K562 (cell line): ENCODE results near the gene DDX5. TPM values are rescaled to one million over a fixed set of nuclear protein-coding genes. Genes with fewer than 3 reads are reported as not detected.

Source experiments
- ATAC-seq: fragments of 200-7000 bp; cut with Tn5 transposase; 3 replicates; pipeline ENCODE4 v1.9.1; 2020; ENCODE audit warnings: moderate library complexity
- BruUV-seq: library from RNA; stranded (reverse); fragments of 400-500 nt; replicated peaks from 2 replicates; lab custom pipeline; 2021; lab: Mats Ljungman, UMichigan
- CTCF ChIA-PET: fragments of 300-600 bp; formaldehyde crosslinking; extraction: SDS; loops from one replicate; lab custom pipeline; 2021; ENCODE audit warnings: low intra/inter-chr PET ratio; lab: Yijun Ruan, JAX
- POLR2A ChIA-PET: fragments of 300-600, 350-650 bp; sonication (Branson Sonifier 250); formaldehyde crosslinking; extraction: SDS; loops from one replicate; lab custom pipeline; 2021; ENCODE audit warnings: antibody characterized with exemption, inconsistent platforms; lab: Yijun Ruan, JAX
- DNase-seq, 4 experiments: peaks; one replicate each; pipeline versions ENCODE4 v3.0.0 to v3.0.0-alpha.2; 2011 to 2018; ENCODE audit warnings: low spot score in 3 of 4, mixed read lengths in 3 of 4; ENCODE audit errors: extremely low read depth in 1 of 4
- FAIRE-seq: peaks from 2 replicates; lab custom pipeline; 2011; peaks lifted over from hg19 to GRCh38; lab: Jason Lieb, UNC
- H2AFZ ChIP-seq: 2 replicates; pipeline ENCODE4 v1.6.0; 2011; ENCODE audit warnings: low read depth, low read length, control low read depth, inconsistent platforms
- H3K27ac ChIP-seq: fragments of 200-600 bp; 3 replicates; pipeline ENCODE4 v1.8.0; 2011; ENCODE audit warnings: low read depth, mild to moderate bottlenecking, control low read depth, inconsistent platforms, low read length, moderate library complexity, mixed read lengths; ENCODE audit errors: extremely low read depth
- H3K27me3 ChIP-seq, 2 experiments: fragments of 300-600 bp in 1 of 2; 2 replicates in 1 of 2; 3 replicates in 1 of 2; pipeline versions ENCODE4 v1.6.0 to v1.8.0; 2011; ENCODE audit warnings: inconsistent platforms in 2 of 2, low read length in 2 of 2, mild to moderate bottlenecking in 1 of 2, mixed read lengths in 1 of 2, moderate library complexity in 1 of 2; ENCODE audit not compliant: control insufficient read depth in 2 of 2, insufficient read depth in 2 of 2
- H3K36me3 ChIP-seq: fragments of 300-600 bp; 3 replicates; pipeline ENCODE4 v1.8.0; 2011; ENCODE audit warnings: mild to moderate bottlenecking, low read length, inconsistent platforms; ENCODE audit not compliant: control insufficient read depth, insufficient read depth
- H3K4me1 ChIP-seq, 2 experiments: fragments of 200-600 bp in 1 of 2; replicated peaks in 1 of 2; 2 replicates in 1 of 2; 3 replicates in 1 of 2; pipeline versions ENCODE4 v1.5.1 to v1.8.0; 2011; ENCODE audit warnings: inconsistent platforms in 2 of 2, low read length in 2 of 2, mild to moderate bottlenecking in 1 of 2, mixed read lengths in 1 of 2, moderate library complexity in 1 of 2; ENCODE audit not compliant: control insufficient read depth in 2 of 2, insufficient read depth in 2 of 2
- H3K4me2 ChIP-seq: 2 replicates; pipeline ENCODE4 v1.6.1; 2011; ENCODE audit warnings: low read length, control low read depth, inconsistent platforms, mixed read lengths; ENCODE audit not compliant: insufficient read depth
- H3K4me3 ChIP-seq: fragments of 200-600 bp; sonication (generic), shearing (Covaris generic); 2 replicates; pipeline ENCODE4 v1.5.1; 2016; ENCODE audit warnings: control low read depth, inconsistent platforms
- H3K79me2 ChIP-seq: fragments of 200-600 bp; 3 replicates; pipeline ENCODE4 v1.8.0; 2011; ENCODE audit warnings: low read length, inconsistent platforms; ENCODE audit not compliant: control insufficient read depth, insufficient read depth
- H3K9ac ChIP-seq, 2 experiments: 2 replicates each; pipeline versions ENCODE4 v1.6.0 to v1.6.1; 2011; ENCODE audit warnings: low read depth in 2 of 2, low read length in 2 of 2, control low read depth in 1 of 2, inconsistent platforms in 1 of 2, mild to moderate bottlenecking in 1 of 2, mixed read lengths in 1 of 2; ENCODE audit not compliant: insufficient read depth in 1 of 2
- H3K9me1 ChIP-seq: one replicate; pipeline ENCODE4 v1.6.0; 2011; ENCODE audit warnings: inconsistent platforms, mild to moderate bottlenecking, low read length, moderate library complexity; ENCODE audit not compliant: control insufficient read depth, insufficient read depth
- H3K9me3 ChIP-seq: replicated peaks from 2 replicates; pipeline ENCODE4 v1.5.1; 2011; ENCODE audit warnings: low read depth, low read length, inconsistent platforms; ENCODE audit not compliant: control insufficient read depth, insufficient read depth
- H4K20me1 ChIP-seq: replicated peaks from 2 replicates; pipeline ENCODE4 v1.6.1; 2011; ENCODE audit warnings: low read length, inconsistent platforms, mixed read lengths; ENCODE audit not compliant: control insufficient read depth, insufficient read depth
- CXXC5 ChIP-seq: fragments of 250-450 bp; sonication (Bioruptor Pico); IDR thresholded peaks from 2 replicates; pipeline ENCODE4 v1.8.0; 2022; ENCODE audit warnings: inconsistent platforms, mild to moderate bottlenecking, moderate library complexity
- GTF2B ChIP-seq: IDR thresholded peaks from 2 replicates; pipeline ENCODE4 v1.6.1; 2011; ENCODE audit not compliant: insufficient read length; ENCODE audit errors: extremely low read depth
- KAT7 ChIP-seq: sonication (generic); formaldehyde crosslinking; IDR thresholded peaks from 2 replicates; pipeline ENCODE4 v1.8.0; 2022; ENCODE audit warnings: missing genetic modification reagents, mild to moderate bottlenecking, borderline replicate concordance
- MITF ChIP-seq: IDR thresholded peaks from 2 replicates; pipeline ENCODE4 v1.6.1; 2014; ENCODE audit warnings: antibody characterized with exemption
- NFIC ChIP-seq: fragments of 450-650 bp; IDR thresholded peaks from 2 replicates; pipeline ENCODE4 v1.6.1; 2017; ENCODE audit warnings: mild to moderate bottlenecking, inconsistent platforms
- NFIX ChIP-seq: fragments of 250-450 bp; sonication (Bioruptor Pico); IDR thresholded peaks from 2 replicates; pipeline ENCODE4 v1.4.0; 2020; ENCODE audit warnings: low read depth, mild to moderate bottlenecking, moderate library complexity
- NFXL1 ChIP-seq: fragments of 450-650 bp; formaldehyde crosslinking; IDR thresholded peaks from 2 replicates; pipeline ENCODE4 v1.4.0; 2021; ENCODE audit warnings: mild to moderate bottlenecking
- PRMT5 ChIP-seq: sonication (generic); formaldehyde crosslinking; IDR thresholded peaks from 2 replicates; pipeline ENCODE4 v1.5.0; 2020; ENCODE audit warnings: missing genetic modification reagents
- ZNF175 ChIP-seq: fragments of 200-800 bp; sonication (Bioruptor generic); IDR thresholded peaks from 2 replicates; pipeline ENCODE4 v1.6.1; 2016; ENCODE audit warnings: low read depth, mild to moderate bottlenecking, missing genetic modification characterization, missing compliant biosample characterization
- ZNF24 ChIP-seq: fragments of 450-650 bp; IDR thresholded peaks from 2 replicates; pipeline ENCODE4 v1.6.1; 2016
- ZNF778 ChIP-seq: fragments of 450-650 bp; formaldehyde crosslinking; IDR thresholded peaks from 2 replicates; pipeline ENCODE4 v1.4.0; 2020; ENCODE audit warnings: mild to moderate bottlenecking, moderate library complexity
- WGBS: fragments of 100-300 bp; shearing (Covaris generic); methylation state at CpG from one replicate; pipeline ENCODE4 v1.1.6; 2016; ENCODE audit warnings: low coverage, mixed read lengths; ENCODE audit not compliant: insufficient coverage; ENCODE audit errors: missing lambda C conversion rate; 5-methylcytosine and 5-hydroxymethylcytosine counted together
- in situ Hi-C: fragments of 300-500 bp; cut with MboI; formaldehyde crosslinking; loops from 4 replicates; pipeline ENCODE4 v1.15.0; 2018; ENCODE audit warnings: inconsistent platforms, mixed read lengths
- intact Hi-C: fragments of 100-400 bp; cut with micrococcal nuclease; formaldehyde crosslinking; loops from 2 replicates; pipeline ENCODE4 v1.14.2; 2022
- polyA plus RNA-seq, 8 experiments: library from polyadenylated mRNA; depleted of rRNA in 4 of 8; stranded (reverse) in 5 of 8; unstranded in 3 of 8; fragments of >200 nt; fragmentation: Nextera tagmentation in 2 of 8; fragmentation: Illumina TruSeq in 1 of 8; extraction: Ambion mirVana in 2 of 8; extraction: Trizol in 1 of 8; gene quantifications; 2 replicates each; pipeline versions ENCODE4 v1.2.1 to v1.2.3, GENCODE V29; 2011 to 2014; ENCODE audit warnings: inconsistent platforms in 1 of 8, missing spikeins in 1 of 8
- total RNA-seq, 7 experiments: library from RNA; depleted of rRNA in 6 of 7; stranded (reverse); fragments of >200 nt in 6 of 7; fragmentation: Illumina TruSeq in 2 of 7; extraction: Trizol in 2 of 7; gene quantifications; 2 replicates each; pipeline versions ENCODE4 v1.2.1 to v1.2.3, GENCODE V29; 2011 to 2021; ENCODE audit warnings: low replicate concordance in 1 of 7
- TF ChIP-seq, protein P1 (sequence below): fragments of 450-650 bp; formaldehyde crosslinking; IDR thresholded peaks from 2 replicates; pipeline ENCODE4 v1.4.0; 2022; ENCODE audit warnings: mild to moderate bottlenecking, moderate library complexity
- TF ChIP-seq, protein P2 (sequence below): sonication (generic); formaldehyde crosslinking; IDR thresholded peaks from 2 replicates; pipeline ENCODE4 v1.8.1; 2023; ENCODE audit warnings: mild to moderate bottlenecking, missing genetic modification reagents
- TF ChIP-seq, protein P3 (sequence below): fragments of 450-650 bp; IDR thresholded peaks from 2 replicates; pipeline ENCODE4 v1.6.1; 2016; ENCODE audit warnings: low read depth, mild to moderate bottlenecking, moderate library complexity
- TF ChIP-seq, protein P4 (sequence below): fragments of 250-450 bp; sonication (Bioruptor Pico); IDR thresholded peaks from 2 replicates; pipeline ENCODE4 v1.8.0; 2022; ENCODE audit warnings: moderate library complexity, mild to moderate bottlenecking, inconsistent platforms

The DDX5 gene
- total and polyA plus RNA-seq, 9 of the 15 experiments (the other 6 are each of a cell fraction or from before 2014, with no cell fraction given): 306 to 1,639 (median 604) TPM

DNA sequence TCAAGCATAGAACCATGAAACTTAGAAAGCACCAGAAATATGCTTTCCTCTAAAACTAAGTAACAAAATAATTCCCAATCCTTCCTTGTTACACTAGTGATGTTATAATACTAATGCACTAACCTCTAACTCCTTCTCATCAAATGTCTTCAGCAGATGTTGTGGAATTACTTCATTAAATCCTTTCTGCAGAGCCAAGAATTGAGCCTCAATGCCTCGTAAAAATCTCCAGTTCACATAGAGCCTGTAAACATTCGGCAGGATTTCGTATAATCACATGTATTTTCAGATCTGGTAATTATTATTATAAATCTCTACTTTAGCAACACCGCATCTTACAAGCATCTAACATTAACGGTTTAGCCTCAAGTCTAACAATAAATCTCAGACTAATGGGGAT lies 45.4 kb upstream of the DDX5 start:
- WGBS: 87% methylated on average over 5 of the region's 5 CpGs
- DNase-seq (no peak), ATAC-seq (no peak), FAIRE-seq (no peak)
- H2AFZ ChIP-seq: no peak overlapping the region
- no peaks in the 10 kb centered on the region for H3K79me2 ChIP-seq
- POLR2A ChIA-PET: no interaction called here
- H3K27ac ChIP-seq: no peak overlapping the region
- H3K9me1 ChIP-seq: no peaks in the 10 kb centered on the region
- H3K9me3 ChIP-seq: no peaks in the 10 kb centered on the region
- intact Hi-C loops: no loop called here
- H3K36me3 ChIP-seq: peaks cover 32% of the 10 kb centered on the region
- no peaks in the 10 kb centered on the region for H3K27me3 ChIP-seq
- no peak overlapping the region for H3K9ac ChIP-seq
- H3K4me1 ChIP-seq: peaks cover 6 to 14% of the 10 kb centered on the region in 2 experiments; a peak in 4 of 5 replicates
- no TSS peak for BruUV-seq
- no peak overlapping the region for H3K4me3 ChIP-seq
- no peak for TF ChIP-seq ZNF778 (CRISPR knock-in tag)
- TF ChIP-seq MITF: no peak
- TF ChIP-seq KAT7 (CRISPR knock-in tag): no peak
- no peak for TF ChIP-seq NFIX (CRISPR knock-in tag)
- TF ChIP-seq NFIC: no peak
- no peak for TF ChIP-seq PRMT5 (CRISPR knock-in tag)
- TF ChIP-seq, protein P1, sequence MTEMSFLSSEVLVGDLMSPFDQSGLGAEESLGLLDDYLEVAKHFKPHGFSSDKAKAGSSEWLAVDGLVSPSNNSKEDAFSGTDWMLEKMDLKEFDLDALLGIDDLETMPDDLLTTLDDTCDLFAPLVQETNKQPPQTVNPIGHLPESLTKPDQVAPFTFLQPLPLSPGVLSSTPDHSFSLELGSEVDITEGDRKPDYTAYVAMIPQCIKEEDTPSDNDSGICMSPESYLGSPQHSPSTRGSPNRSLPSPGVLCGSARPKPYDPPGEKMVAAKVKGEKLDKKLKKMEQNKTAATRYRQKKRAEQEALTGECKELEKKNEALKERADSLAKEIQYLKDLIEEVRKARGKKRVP (CRISPR knock-in tag): no peak
- no peak for TF ChIP-seq ZNF24
- TF ChIP-seq, protein P2, sequence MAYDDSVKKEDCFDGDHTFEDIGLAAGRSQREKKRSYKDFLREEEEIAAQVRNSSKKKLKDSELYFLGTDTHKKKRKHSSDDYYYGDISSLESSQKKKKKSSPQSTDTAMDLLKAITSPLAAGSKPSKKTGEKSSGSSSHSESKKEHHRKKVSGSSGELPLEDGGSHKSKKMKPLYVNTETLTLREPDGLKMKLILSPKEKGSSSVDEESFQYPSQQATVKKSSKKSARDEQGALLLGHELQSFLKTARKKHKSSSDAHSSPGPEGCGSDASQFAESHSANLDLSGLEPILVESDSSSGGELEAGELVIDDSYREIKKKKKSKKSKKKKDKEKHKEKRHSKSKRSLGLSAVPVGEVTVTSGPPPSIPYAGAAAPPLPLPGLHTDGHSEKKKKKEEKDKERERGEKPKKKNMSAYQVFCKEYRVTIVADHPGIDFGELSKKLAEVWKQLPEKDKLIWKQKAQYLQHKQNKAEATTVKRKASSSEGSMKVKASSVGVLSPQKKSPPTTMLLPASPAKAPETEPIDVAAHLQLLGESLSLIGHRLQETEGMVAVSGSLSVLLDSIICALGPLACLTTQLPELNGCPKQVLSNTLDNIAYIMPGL (CRISPR knock-in tag): no peak
- TF ChIP-seq GTF2B: no peak
- TF ChIP-seq CXXC5: no peak
- TF ChIP-seq, protein P3, sequence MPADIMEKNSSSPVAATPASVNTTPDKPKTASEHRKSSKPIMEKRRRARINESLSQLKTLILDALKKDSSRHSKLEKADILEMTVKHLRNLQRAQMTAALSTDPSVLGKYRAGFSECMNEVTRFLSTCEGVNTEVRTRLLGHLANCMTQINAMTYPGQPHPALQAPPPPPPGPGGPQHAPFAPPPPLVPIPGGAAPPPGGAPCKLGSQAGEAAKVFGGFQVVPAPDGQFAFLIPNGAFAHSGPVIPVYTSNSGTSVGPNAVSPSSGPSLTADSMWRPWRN: no peak
- no peak for TF ChIP-seq NFXL1 (CRISPR knock-in tag)
- TF ChIP-seq, protein P4, sequence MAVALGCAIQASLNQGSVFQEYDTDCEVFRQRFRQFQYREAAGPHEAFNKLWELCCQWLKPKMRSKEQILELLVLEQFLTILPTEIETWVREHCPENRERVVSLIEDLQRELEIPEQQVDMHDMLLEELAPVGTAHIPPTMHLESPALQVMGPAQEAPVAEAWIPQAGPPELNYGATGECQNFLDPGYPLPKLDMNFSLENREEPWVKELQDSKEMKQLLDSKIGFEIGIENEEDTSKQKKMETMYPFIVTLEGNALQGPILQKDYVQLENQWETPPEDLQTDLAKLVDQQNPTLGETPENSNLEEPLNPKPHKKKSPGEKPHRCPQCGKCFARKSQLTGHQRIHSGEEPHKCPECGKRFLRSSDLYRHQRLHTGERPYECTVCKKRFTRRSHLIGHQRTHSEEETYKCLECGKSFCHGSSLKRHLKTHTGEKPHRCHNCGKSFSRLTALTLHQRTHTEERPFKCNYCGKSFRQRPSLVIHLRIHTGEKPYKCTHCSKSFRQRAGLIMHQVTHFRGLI: no peak
- no peak for TF ChIP-seq ZNF175 (CRISPR knock-in tag)
- TF ChIP-seq, all 486 proteins: peak for 0
- Histone ChIP-seq H4K20me1 (no peaks in the 10 kb centered on the region), H3K4me2 (no peak overlapping the region)
- in situ Hi-C loops: no loop called here
- CTCF ChIA-PET: no interaction called here
